ENCODE data around the gene FBXL7. TPM values are rescaled to one million over a fixed set of nuclear protein-coding genes. Genes with fewer than 3 reads are reported as not detected.

The FBXL7 gene
- total RNA-seq, 1 experiment from 2014 or later, result not detected

- DNase-seq (ENCODE audit: unreplicated experiment), result no peak
- H3K9me3 Mint-ChIP-seq (ENCODE audit: unreplicated experiment), result no peaks in the 10 kb centered on the region
- no peak overlapping the region for H3K4me3 Mint-ChIP-seq (ENCODE audit: unreplicated experiment)
- no peaks in the 10 kb centered on the region for H3K27me3 Mint-ChIP-seq (ENCODE audit: insufficient read depth, unreplicated experiment)
- H3K36me3 Mint-ChIP-seq (ENCODE audit: insufficient read depth, unreplicated experiment), result no peaks in the 10 kb centered on the region
- no peak overlapping the region for H3K27ac Mint-ChIP-seq (ENCODE audit: low read depth, unreplicated experiment)
- ChIA-PET CTCF (interaction anchor here (0.7 to 2.2 kb wide), 2 partner anchors 11 to 15 kb away, joined by 4 to 8 read pairs; no protein-coding TSS in a partner anchor), POLR2A (no interaction called here)
- intact Hi-C loops (cut with micrococcal nuclease), result no loop called here
- no peak for TF ChIP-seq CTCF (IDR thresholded peaks at IDR 0.05; ENCODE audit: unreplicated experiment)
- no TSS peak for BruUV-seq (replicated peaks)
- H3K4me1 Mint-ChIP-seq (ENCODE audit: insufficient read depth, unreplicated experiment), result no peaks in the 10 kb centered on the region
These were observed 319.6 kb downstream of the FBXL7 start for GRCh38 chr5:15819617-15820016.

GRCh38 chr5:15821506-15821905 is 321.5 kb downstream of the FBXL7 start:
- no TSS peak for BruUV-seq (replicated peaks)
- no peak for TF ChIP-seq CTCF (IDR thresholded peaks at IDR 0.05; ENCODE audit: unreplicated experiment)
- no peaks in the 10 kb centered on the region for H3K4me1 Mint-ChIP-seq (ENCODE audit: insufficient read depth, unreplicated experiment)
- H3K9me3 Mint-ChIP-seq (ENCODE audit: unreplicated experiment), result no peaks in the 10 kb centered on the region
- no peaks in the 10 kb centered on the region for H3K27me3 Mint-ChIP-seq (ENCODE audit: insufficient read depth, unreplicated experiment)
- intact Hi-C loops (cut with micrococcal nuclease), result no loop called here
- no peaks in the 10 kb centered on the region for H3K36me3 Mint-ChIP-seq (ENCODE audit: insufficient read depth, unreplicated experiment)
- no peak for DNase-seq (ENCODE audit: unreplicated experiment)
- no peak overlapping the region for H3K4me3 Mint-ChIP-seq (ENCODE audit: unreplicated experiment)
- H3K27ac Mint-ChIP-seq (ENCODE audit: low read depth, unreplicated experiment), result no peak overlapping the region
- ChIA-PET POLR2A (no interaction called here), CTCF (interaction anchor here (0.6 to 1.7 kb wide), 7 partner anchors 78 to 715 kb away, joined by 3 to 6 read pairs (median 4); no protein-coding TSS in a partner anchor)

GRCh38 chr5:15823398-15823797 is 323.4 kb downstream of the FBXL7 start:
- no peak overlapping the region for H3K27ac Mint-ChIP-seq (ENCODE audit: low read depth, unreplicated experiment)
- intact Hi-C loops (cut with micrococcal nuclease), result no loop called here

GRCh38 chr5:15827741-15828140 is 327.8 kb downstream of the FBXL7 start:
- Mint-ChIP-seq H3K27me3 (ENCODE audit: insufficient read depth, unreplicated experiment) (no peaks in the 10 kb centered on the region), H3K4me3 (ENCODE audit: unreplicated experiment) (no peak overlapping the region), H3K9me3 (ENCODE audit: unreplicated experiment) (no peaks in the 10 kb centered on the region), H3K27ac (ENCODE audit: low read depth, unreplicated experiment) (no peak overlapping the region), H3K4me1 (ENCODE audit: insufficient read depth, unreplicated experiment) (no peaks in the 10 kb centered on the region), H3K36me3 (ENCODE audit: insufficient read depth, unreplicated experiment) (no peaks in the 10 kb centered on the region)
- CTCF ChIA-PET, result interaction anchor here (0.5 kb wide), 1 partner anchor 72 kb away, joined by 3 read pairs; no protein-coding TSS in a partner anchor
- POLR2A ChIA-PET, result no interaction called here
- intact Hi-C loops (cut with micrococcal nuclease), result no loop called here
- no peak for DNase-seq (ENCODE audit: unreplicated experiment)
- TF ChIP-seq CTCF (IDR thresholded peaks at IDR 0.05; ENCODE audit: unreplicated experiment), result no peak
- no TSS peak for BruUV-seq (replicated peaks)

More at GRCh38 chr5:15823398-15823797, 323.4 kb downstream of the FBXL7 start:
- no peak for TF ChIP-seq CTCF (IDR thresholded peaks at IDR 0.05; ENCODE audit: unreplicated experiment)
- H3K4me1 Mint-ChIP-seq (ENCODE audit: insufficient read depth, unreplicated experiment), result no peaks in the 10 kb centered on the region
- DNase-seq (ENCODE audit: unreplicated experiment), result no peak
- no peaks in the 10 kb centered on the region for H3K27me3 Mint-ChIP-seq (ENCODE audit: insufficient read depth, unreplicated experiment)
- H3K4me3 Mint-ChIP-seq (ENCODE audit: unreplicated experiment), result no peak overlapping the region
- H3K36me3 Mint-ChIP-seq (ENCODE audit: insufficient read depth, unreplicated experiment), result no peaks in the 10 kb centered on the region
- POLR2A ChIA-PET, result no interaction called here
- BruUV-seq (replicated peaks), result no TSS peak
- no peaks in the 10 kb centered on the region for H3K9me3 Mint-ChIP-seq (ENCODE audit: unreplicated experiment)
- CTCF ChIA-PET, result interaction anchor here (0.6 to 1.4 kb wide), 9 partner anchors 42 to 1110 kb away, joined by 3 to 4 read pairs (median 3); no protein-coding TSS in a partner anchor
